Tibial nerve (tissue), 4 donors: Measurements from ENCODE around the gene PLCD3. TPM values are rescaled to one million over a fixed set of nuclear protein-coding genes. Genes with fewer than 3 reads are reported as not detected.
A peak's percentile ranks its signal among the peaks of the same experiment; 100 is the strongest.

ENCODE experiments used
- DNase-seq, 2 donors: peaks; one replicate each; pipeline ENCODE4 v3.0.0-alpha.2; 2019; ENCODE audit warnings: low spot score in 2 of 2
- H3K27ac ChIP-seq, 4 donors: fragments of 200-600 bp; sonication (generic) in 3 of 4; one replicate each; pipeline ENCODE4 v1.5.1; 2017 to 2019; ENCODE audit warnings: mild to moderate bottlenecking in 1 of 4
- H3K27me3 ChIP-seq, 2 donors: fragments of 200-600 bp; sonication (generic) in 1 of 2; one replicate each; pipeline versions ENCODE4 v1.5.1 to v1.6.0; 2017 to 2019
- H3K36me3 ChIP-seq, 3 donors: fragments of 200-600 bp; sonication (generic); one replicate each; pipeline ENCODE4 v1.5.1; 2018 to 2019
- H3K4me1 ChIP-seq, 4 donors: fragments of 200-600 bp; sonication (generic) in 3 of 4; one replicate each; pipeline ENCODE4 v1.5.1; 2017 to 2019
- H3K4me3 ChIP-seq, 4 donors: fragments of 200-600 bp; sonication (generic) in 3 of 4; one replicate each; pipeline ENCODE4 v1.5.1; 2017 to 2019; ENCODE audit warnings: mild to moderate bottlenecking in 1 of 4, moderate library complexity in 1 of 4
- H3K9me3 ChIP-seq, 4 donors: fragments of 200-600 bp; sonication (generic) in 3 of 4; one replicate each; pipeline ENCODE4 v1.5.1; 2017 to 2019
- CTCF ChIP-seq, 5 experiments: fragments of 200-600 bp in 3 of 5; fragments of 450-650 bp in 2 of 5; sonication (generic) in 3 of 5; IDR thresholded peaks; one replicate each; pipeline ENCODE4 v1.5.1; 2016 to 2019; ENCODE audit warnings: antibody characterized with exemption in 5 of 5, mild to moderate bottlenecking in 3 of 5, moderate library complexity in 2 of 5
- EP300 ChIP-seq, 2 donors: sonication (generic); formaldehyde crosslinking; IDR thresholded peaks; one replicate each; pipeline ENCODE4 v1.6.1; 2017; ENCODE audit warnings: antibody characterized with exemption in 2 of 2, mild to moderate bottlenecking in 1 of 2
- POLR2A ChIP-seq, 2 donors: fragments of 450-650 bp; IDR thresholded peaks; one replicate each; pipeline ENCODE4 v1.6.1; 2017; ENCODE audit warnings: antibody characterized with exemption in 2 of 2, mild to moderate bottlenecking in 2 of 2, moderate library complexity in 2 of 2
- WGBS, 2 donors: methylation state at CpG; one replicate each; pipeline ENCODE4 v1.1.5; 2018; 5-methylcytosine and 5-hydroxymethylcytosine counted together
- total RNA-seq, 4 donors: library from RNA; depleted of rRNA; stranded (reverse); fragments of >200 nt; gene quantifications; one replicate each; pipeline ENCODE4 v1.1.0, GENCODE V29; 2016

Gene PLCD3
- total RNA-seq, 4 donors from 2014 or later, result 45.7 to 103 (median 69.3) TPM

GRCh38 chr17:45088741-45089140 lies 43.6 kb downstream of the PLCD3 start:
- DNase-seq, result no peak
- H3K4me3 ChIP-seq, result no peak overlapping the region
- H3K27me3 ChIP-seq, result no peaks in the 10 kb centered on the region
- H3K9me3 ChIP-seq, result no peaks in the 10 kb centered on the region
- TF ChIP-seq CTCF (IDR thresholded peaks at IDR 0.05), result no peak
- TF ChIP-seq POLR2A (IDR thresholded peaks at IDR 0.05), result no peak
- H3K4me1 ChIP-seq, result peaks cover 0 to 35% (median 24%) of the 10 kb centered on the region in 4 donors
- peaks cover 2 to 89% (median 8%) of the 10 kb centered on the region in 3 donors for H3K36me3 ChIP-seq
- H3K27ac ChIP-seq, result peak overlapping the region in 2 of 4 donors; percentile 12 to 91
- WGBS, 2 donors, result 80 to 85% methylated on average over 3 of the region's 3 CpGs

GRCh38 chr17:45087978-45088377 lies 44.3 kb downstream of the PLCD3 start:
- DNase-seq, result no peak
- Histone ChIP-seq H3K36me3 (peaks cover 4 to 92% (median 6%) of the 10 kb centered on the region in 3 donors), H3K4me3 (no peak overlapping the region), H3K27ac (peak overlapping the region in 1 of 4 donors; percentile 55), H3K9me3 (no peaks in the 10 kb centered on the region), H3K4me1 (peaks cover 0 to 27% (median 17%) of the 10 kb centered on the region in 4 donors), H3K27me3 (no peaks in the 10 kb centered on the region)
- TF ChIP-seq POLR2A (IDR thresholded peaks at IDR 0.05) (no peak), CTCF (IDR thresholded peaks at IDR 0.05) (no peak), EP300 (IDR thresholded peaks at IDR 0.05) (no peak)
- WGBS, 2 donors, result 90 to 93% methylated on average over 5 of the region's 5 CpGs

- no peak overlapping the region for H3K4me3 ChIP-seq
- H3K9me3 ChIP-seq, result no peaks in the 10 kb centered on the region
- WGBS, 2 donors, result 56 to 82% methylated on average over 3 of the region's 3 CpGs
- H3K27me3 ChIP-seq, result no peaks in the 10 kb centered on the region
- no peak for TF ChIP-seq POLR2A (IDR thresholded peaks at IDR 0.05)
- DNase-seq, result no peak
- peaks cover 0 to 23% (median 13%) of the 10 kb centered on the region in 4 donors for H3K4me1 ChIP-seq
- H3K27ac ChIP-seq, result peak overlapping the region in 1 of 4 donors; percentile 55
- peaks cover 6 to 97% (median 9%) of the 10 kb centered on the region in 3 donors for H3K36me3 ChIP-seq
Measured at GRCh38 chr17:45087504-45087975, 44.8 kb downstream of the PLCD3 start.

GRCh38 chr17:45086865-45087503 lies 45.3 kb downstream of the PLCD3 start:
- no peak for DNase-seq
- 85 to 90% methylated on average over 6 of the region's 6 CpGs for WGBS, 2 donors
- Histone ChIP-seq H3K36me3 (peaks cover 7 to 100% (median 14%) of the 10 kb centered on the region in 3 donors), H3K27ac (peak overlapping the region in 1 of 4 donors; percentile 32), H3K9me3 (no peaks in the 10 kb centered on the region), H3K4me1 (peaks cover 0 to 17% (median 8%) of the 10 kb centered on the region in 4 donors), H3K4me3 (no peak overlapping the region), H3K27me3 (no peaks in the 10 kb centered on the region)
- TF ChIP-seq CTCF (IDR thresholded peaks at IDR 0.05), result no peak
- TF ChIP-seq POLR2A (IDR thresholded peaks at IDR 0.05), result no peak
- TF ChIP-seq EP300 (IDR thresholded peaks at IDR 0.05), result no peak

- peaks cover 0 to 12% (median 3%) of the 10 kb centered on the region in 4 donors for H3K4me1 ChIP-seq
- no peaks in the 10 kb centered on the region for H3K27me3 ChIP-seq
- peak overlapping the region in 1 of 4 donors; percentile 32 for H3K27ac ChIP-seq
- no peak for TF ChIP-seq CTCF (IDR thresholded peaks at IDR 0.05)
- no peak for TF ChIP-seq EP300 (IDR thresholded peaks at IDR 0.05)
- TF ChIP-seq POLR2A (IDR thresholded peaks at IDR 0.05), result no peak
- DNase-seq, result no peak
- 70 to 76% methylated on average over 4 of the region's 4 CpGs for WGBS, 2 donors
- H3K36me3 ChIP-seq, result peaks cover 7 to 100% (median 20%) of the 10 kb centered on the region in 3 donors
- no peaks in the 10 kb centered on the region for H3K9me3 ChIP-seq
- H3K4me3 ChIP-seq, result no peak overlapping the region
Measured at GRCh38 chr17:45086391-45086790, 45.9 kb downstream of the PLCD3 start.
